ENCODE measurements around the gene CMIP. TPM values are rescaled to one million over a fixed set of nuclear protein-coding genes. Genes with fewer than 3 reads are reported as not detected.
A peak's percentile ranks its signal among the peaks of the same experiment; 100 is the strongest.

The CMIP gene
- total RNA-seq, 1 experiment from 2014 or later, result 48.2 TPM

DNA sequence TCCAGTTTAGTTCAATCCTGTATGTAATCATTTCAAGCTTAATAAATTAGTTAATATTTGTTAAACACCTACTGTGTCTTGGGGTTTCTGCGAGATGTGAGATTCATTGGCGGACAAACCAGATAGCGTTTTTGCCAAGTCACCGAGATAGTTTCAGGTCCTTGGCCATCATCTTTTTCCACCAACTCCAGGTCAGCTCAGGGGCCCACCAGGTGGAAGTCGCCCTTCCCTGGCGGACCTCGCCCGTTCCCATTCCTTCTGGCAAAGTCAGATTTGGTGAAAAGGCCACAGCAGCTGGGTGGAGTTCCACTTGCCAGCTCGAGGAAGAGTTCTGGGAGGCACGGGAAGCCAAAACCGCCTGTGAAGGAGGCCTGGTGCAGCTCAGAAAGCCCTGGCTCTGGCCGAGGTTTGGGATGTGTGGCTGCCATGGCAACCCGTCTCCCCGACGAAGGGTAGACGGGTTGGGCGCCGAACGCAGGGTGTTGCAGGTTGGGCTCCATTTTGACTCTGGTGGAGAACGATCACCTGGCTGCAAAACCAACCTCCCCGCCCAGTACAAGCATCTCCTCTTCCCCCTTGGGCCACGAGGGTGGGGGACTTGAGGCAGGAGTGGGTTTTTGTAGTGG, 39.5 kb downstream of the CMIP start:
- peaks cover 42% of the 10 kb centered on the region in 2 experiments for H3K4me1 Mint-ChIP-seq
- TF ChIP-seq, protein P1, sequence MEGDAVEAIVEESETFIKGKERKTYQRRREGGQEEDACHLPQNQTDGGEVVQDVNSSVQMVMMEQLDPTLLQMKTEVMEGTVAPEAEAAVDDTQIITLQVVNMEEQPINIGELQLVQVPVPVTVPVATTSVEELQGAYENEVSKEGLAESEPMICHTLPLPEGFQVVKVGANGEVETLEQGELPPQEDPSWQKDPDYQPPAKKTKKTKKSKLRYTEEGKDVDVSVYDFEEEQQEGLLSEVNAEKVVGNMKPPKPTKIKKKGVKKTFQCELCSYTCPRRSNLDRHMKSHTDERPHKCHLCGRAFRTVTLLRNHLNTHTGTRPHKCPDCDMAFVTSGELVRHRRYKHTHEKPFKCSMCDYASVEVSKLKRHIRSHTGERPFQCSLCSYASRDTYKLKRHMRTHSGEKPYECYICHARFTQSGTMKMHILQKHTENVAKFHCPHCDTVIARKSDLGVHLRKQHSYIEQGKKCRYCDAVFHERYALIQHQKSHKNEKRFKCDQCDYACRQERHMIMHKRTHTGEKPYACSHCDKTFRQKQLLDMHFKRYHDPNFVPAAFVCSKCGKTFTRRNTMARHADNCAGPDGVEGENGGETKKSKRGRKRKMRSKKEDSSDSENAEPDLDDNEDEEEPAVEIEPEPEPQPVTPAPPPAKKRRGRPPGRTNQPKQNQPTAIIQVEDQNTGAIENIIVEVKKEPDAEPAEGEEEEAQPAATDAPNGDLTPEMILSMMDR (conservative IDR thresholded peaks at IDR 0.05), result no peak
- DNase-seq, result no peak

More for the DNA sequence above, 39.5 kb downstream of the CMIP start:
- peaks cover 8% of the 10 kb centered on the region for H3K79me1 ChIP-seq (ENCODE audit: insufficient read depth, low read depth, low read length, poor library complexity, severe bottlenecking)
- H2AK5ac ChIP-seq (ENCODE audit: insufficient read length, low read length), result no peak overlapping the region
- H4K91ac ChIP-seq (ENCODE audit: insufficient read length, low read depth, low read length), result no peak overlapping the region
- no peaks in the 10 kb centered on the region for H3K23me2 ChIP-seq (ENCODE audit: insufficient read length, low read depth, low read length, poor library complexity, severe bottlenecking)
- H3K14ac ChIP-seq (ENCODE audit: insufficient read depth, low read length), result no peak overlapping the region
- peaks cover 2% of the 10 kb centered on the region for H4K20me1 ChIP-seq (ENCODE audit: control insufficient read depth, insufficient read depth, insufficient read length)
- no peak overlapping the region for H4K5ac ChIP-seq (ENCODE audit: insufficient read length, low read depth, low read length)
- H3K27ac ChIP-seq (ENCODE audit: insufficient read length, low read depth, low read length), result no peak overlapping the region
- peaks cover 4 to 18% (median 7%) of the 10 kb centered on the region in 3 experiments; a peak in 4 of 7 replicates for H3K36me3 Mint-ChIP-seq (ENCODE audit: insufficient read depth in 1 of 3, low read depth in 3 of 3)
- H4K8ac ChIP-seq (replicated peaks; ENCODE audit: insufficient read length, low read depth, low read length), result no peak overlapping the region
- WGBS (ENCODE audit: extremely low coverage, insufficient read length, low lambda C conversion rate), result no CpG with 5 or more reads among the region's 22 CpGs
- peaks cover 19% of the 10 kb centered on the region; the same call in 1 of the 2 replicates for H3K79me2 ChIP-seq (ENCODE audit: insufficient read depth, low read length)
- H2BK120ac ChIP-seq (ENCODE audit: low read depth, low read length, poor library complexity, severe bottlenecking), result no peak overlapping the region
- no peak overlapping the region for H3K4me3 Mint-ChIP-seq
- peaks cover 3% of the 10 kb centered on the region; the same call in 1 of the 2 replicates for H3K4me1 ChIP-seq (ENCODE audit: insufficient read depth, low read length)
- H2BK15ac ChIP-seq (ENCODE audit: low read depth, low read length), result no peak overlapping the region
- H3K27me3 Mint-ChIP-seq (ENCODE audit: low read depth), result no peaks in the 10 kb centered on the region
- no peak overlapping the region for H3K4ac ChIP-seq (ENCODE audit: low read depth, low read length)
- no peak overlapping the region for H3K9ac ChIP-seq (ENCODE audit: extremely low read depth, insufficient read length, low read length)
- H3K9me3 Mint-ChIP-seq, result no peaks in the 10 kb centered on the region
- H3T11ph ChIP-seq (ENCODE audit: low read length), result no peak overlapping the region
- H3K18ac ChIP-seq (ENCODE audit: insufficient read length, low read depth, low read length), result no peak overlapping the region
- H3K27ac Mint-ChIP-seq, result peak overlapping the region in 1 of 3 experiments; percentile 49; a peak in 1 of 7 replicates
- no peak overlapping the region for H2BK20ac ChIP-seq (ENCODE audit: low read depth, low read length, poor library complexity, severe bottlenecking)
- H3K27me3 ChIP-seq (ENCODE audit: insufficient read depth, low read length), result no peaks in the 10 kb centered on the region
- H3K9me3 ChIP-seq (ENCODE audit: control insufficient read depth, low read depth, low read length), result no peaks in the 10 kb centered on the region
- H3K23ac ChIP-seq (ENCODE audit: insufficient read length, low read depth, low read length), result no peak overlapping the region
- no peak overlapping the region for H2BK12ac ChIP-seq (ENCODE audit: insufficient read length, low read depth, low read length)
- no peak overlapping the region for H2BK5ac ChIP-seq (ENCODE audit: insufficient read length, low read length)
- H3K4me2 ChIP-seq (ENCODE audit: insufficient read depth, insufficient read length, low read length), result no peak overlapping the region
- H2AFZ ChIP-seq (ENCODE audit: low read length), result no peak overlapping the region
- H3K56ac ChIP-seq (ENCODE audit: insufficient read length, low read depth, low read length), result no peak overlapping the region

Data from H9 (cell line).